IMR-90 (cell line): Measurements from ENCODE around the gene P2RY2. TPM values are rescaled to one million over a fixed set of nuclear protein-coding genes. Genes with fewer than 3 reads are reported as not detected.

Experiments
- ATAC-seq: fragments of 200-7000 bp; cut with Tn5 transposase; 2 replicates; pipeline ENCODE4 v1.9.1; 2020; ENCODE audit warnings: low read depth, mild to moderate bottlenecking, moderate library complexity
- BruUV-seq: library from RNA; stranded (reverse); fragments of 400-500 nt; replicated peaks from 2 replicates; lab custom pipeline; 2021; lab: Mats Ljungman, UMichigan
- CTCF ChIA-PET: fragments of 300-600 bp; formaldehyde crosslinking; extraction: SDS; loops from one replicate; lab custom pipeline; 2021; ENCODE audit warnings: antibody characterized with exemption; lab: Yijun Ruan, JAX
- POLR2A ChIA-PET: fragments of 300-600 bp; sonication (Branson Sonifier 250); formaldehyde crosslinking; loops from one replicate; lab custom pipeline; 2022; ENCODE audit warnings: antibody characterized with exemption; ENCODE audit not compliant: unreplicated experiment; lab: Charles Lee
- DNase-seq: peaks from one replicate; pipeline ENCODE4 v3.0.0; 2013
- H2AFZ ChIP-seq: replicated peaks from 2 replicates; pipeline ENCODE3; 2013; ENCODE audit warnings: low read length, mild to moderate bottlenecking; ENCODE audit not compliant: poor library complexity
- H2AK5ac ChIP-seq: 2 replicates; pipeline ENCODE4 v1.6.1; 2013; ENCODE audit warnings: low read depth, low read length, inconsistent platforms
- H2AK9ac ChIP-seq: replicated peaks from 2 replicates; pipeline ENCODE3; 2013; ENCODE audit warnings: mild to moderate bottlenecking, low read depth, low read length, moderate library complexity; ENCODE audit not compliant: poor library complexity
- H2BK120ac ChIP-seq: 2 replicates; pipeline ENCODE4 v1.6.1; 2013; ENCODE audit warnings: low read depth, low read length, inconsistent platforms
- H2BK15ac ChIP-seq: 3 replicates; pipeline ENCODE4 v1.6.1; 2013; ENCODE audit warnings: low read depth, low read length, inconsistent platforms
- H2BK20ac ChIP-seq: 2 replicates; pipeline ENCODE4 v1.6.1; 2013; ENCODE audit warnings: low read depth, mild to moderate bottlenecking, inconsistent platforms, low read length, moderate library complexity
- H2BK5ac ChIP-seq: 2 replicates; pipeline ENCODE4 v1.6.1; 2013; ENCODE audit warnings: mild to moderate bottlenecking, low read depth, low read length, inconsistent platforms; ENCODE audit not compliant: poor library complexity, severe bottlenecking
- H3K14ac ChIP-seq: replicated peaks from 2 replicates; pipeline ENCODE4 v1.6.1; 2013; ENCODE audit warnings: low read depth, low read length, inconsistent platforms
- H3K18ac ChIP-seq: 2 replicates; pipeline ENCODE4 v1.6.1; 2013; ENCODE audit warnings: low read depth, low read length, control low read depth
- H3K23ac ChIP-seq: 2 replicates; pipeline ENCODE4 v1.6.1; 2013; ENCODE audit warnings: low read depth, low read length, inconsistent platforms
- H3K27ac ChIP-seq: 2 replicates; pipeline ENCODE4 v1.5.1; 2013; ENCODE audit warnings: mild to moderate bottlenecking, control low read depth, low read length; ENCODE audit not compliant: insufficient read depth
- H3K27me3 ChIP-seq: 2 replicates; pipeline ENCODE4 v1.6.1; 2013; ENCODE audit warnings: low read length; ENCODE audit not compliant: control insufficient read depth, insufficient read depth
- H3K36me3 ChIP-seq: 2 replicates; pipeline ENCODE4 v1.6.1; 2013; ENCODE audit warnings: low read length, mixed read lengths; ENCODE audit not compliant: control insufficient read depth, insufficient read depth
- H3K4ac ChIP-seq: 2 replicates; pipeline ENCODE4 v1.6.1; 2013; ENCODE audit warnings: low read depth, low read length, inconsistent platforms
- H3K4me1 ChIP-seq: 2 replicates; pipeline ENCODE4 v1.6.1; 2013; ENCODE audit warnings: low read length, mixed read lengths; ENCODE audit not compliant: control insufficient read depth, insufficient read depth
- H3K4me2 ChIP-seq: 2 replicates; pipeline ENCODE4 v1.6.1; 2013; ENCODE audit warnings: low read depth, mild to moderate bottlenecking, control low read depth, low read length, moderate library complexity
- H3K4me3 ChIP-seq: 2 replicates; pipeline ENCODE4 v1.5.1; 2013; ENCODE audit warnings: low read depth, mild to moderate bottlenecking, control low read depth, low read length, moderate library complexity; ENCODE audit not compliant: insufficient read depth
- H3K56ac ChIP-seq: 2 replicates; pipeline ENCODE4 v1.6.1; 2013; ENCODE audit warnings: low read length, inconsistent platforms; ENCODE audit not compliant: insufficient read depth; ENCODE audit errors: extremely low read depth
- H3K79me1 ChIP-seq, 2 experiments: 2 replicates each; pipeline ENCODE4 v1.6.1; 2013; ENCODE audit warnings: low read length in 2 of 2, inconsistent platforms in 1 of 2, low read depth in 1 of 2
- H3K9ac ChIP-seq: 2 replicates; pipeline ENCODE4 v1.6.1; 2013; ENCODE audit warnings: low read depth, low read length, control low read depth
- H3K9me1 ChIP-seq: 2 replicates; pipeline ENCODE4 v1.6.1; 2013; ENCODE audit warnings: low read length, inconsistent platforms; ENCODE audit not compliant: insufficient read depth
- H3K9me3 ChIP-seq: 2 replicates; pipeline ENCODE4 v1.6.1; 2013; ENCODE audit warnings: low read length; ENCODE audit not compliant: control insufficient read depth, insufficient read depth
- H4K20me1 ChIP-seq: 2 replicates; pipeline ENCODE4 v1.6.1; 2013; ENCODE audit warnings: low read length, inconsistent platforms; ENCODE audit not compliant: insufficient read depth
- H4K5ac ChIP-seq: 2 replicates; pipeline ENCODE4 v1.6.1; 2013; ENCODE audit warnings: mild to moderate bottlenecking, low read depth, low read length, control low read depth
- H4K8ac ChIP-seq, 2 experiments: 2 replicates each; pipeline ENCODE4 v1.6.1; 2013; ENCODE audit warnings: low read depth in 2 of 2, low read length in 2 of 2, control low read depth in 1 of 2, inconsistent platforms in 1 of 2
- H4K91ac ChIP-seq: 2 replicates; pipeline ENCODE4 v1.6.1; 2013; ENCODE audit warnings: low read depth, low read length, inconsistent platforms; ENCODE audit not compliant: insufficient read depth
- BHLHE40 ChIP-seq: fragments of 150-350 bp; IDR thresholded peaks from 2 replicates; pipeline ENCODE4 v1.6.1; 2016; ENCODE audit warnings: mild to moderate bottlenecking, low read depth, low read length
- CHD1 ChIP-seq: IDR thresholded peaks from 2 replicates; pipeline ENCODE4 v1.6.1; 2012; ENCODE audit warnings: low read depth, low read length, improper control_type of control experiment
- CTCF ChIP-seq: conservative IDR thresholded peaks from 2 replicates; pipeline ENCODE4 v1.5.1; 2012; ENCODE audit warnings: mild to moderate bottlenecking, low read depth, low read length, improper control_type of control experiment
- FOS ChIP-seq: fragments of 150-350 bp; IDR thresholded peaks from 2 replicates; pipeline ENCODE4 v1.6.1; 2016; ENCODE audit warnings: low read depth, low read length
- MAFK ChIP-seq: IDR thresholded peaks from 2 replicates; pipeline ENCODE4 v1.6.1; 2012; ENCODE audit warnings: low read depth, low read length, improper control_type of control experiment
- MAZ ChIP-seq: IDR thresholded peaks from 2 replicates; pipeline ENCODE4 v1.6.1; 2012; ENCODE audit warnings: low read depth, mild to moderate bottlenecking, low read length, improper control_type of control experiment, moderate library complexity, borderline replicate concordance
- MXI1 ChIP-seq: IDR thresholded peaks from 2 replicates; pipeline ENCODE4 v1.6.1; 2012; ENCODE audit warnings: low read depth, mild to moderate bottlenecking, low read length, moderate library complexity, borderline replicate concordance
- NFE2L2 ChIP-seq: fragments of 150-350 bp; IDR thresholded peaks from 2 replicates; pipeline ENCODE4 v1.6.1; 2016; ENCODE audit warnings: low read depth, mild to moderate bottlenecking, low read length
- POLR2A ChIP-seq: IDR thresholded peaks from 2 replicates; pipeline ENCODE4 v1.6.1; 2012; ENCODE audit warnings: mild to moderate bottlenecking, low read depth, low read length
- RAD21 ChIP-seq: IDR thresholded peaks from 2 replicates; pipeline ENCODE4 v1.6.1; 2012; ENCODE audit warnings: low read length, improper control_type of control experiment
- RCOR1 ChIP-seq: IDR thresholded peaks from 2 replicates; pipeline ENCODE4 v1.6.1; 2012; ENCODE audit warnings: mild to moderate bottlenecking, low read length, improper control_type of control experiment; ENCODE audit not compliant: insufficient replicate concordance
- SMC3 ChIP-seq: fragments of 150-350 bp; IDR thresholded peaks from 2 replicates; pipeline ENCODE4 v1.6.1; 2016; ENCODE audit warnings: low read depth, mild to moderate bottlenecking, antibody characterized with exemption, low read length, moderate library complexity
- WGBS, 2 experiments: methylation state at CpG; one replicate each; pipeline versions ENCODE4 v1.1.5 to v1.1.7; 2013; ENCODE audit warnings: missing lambda C conversion rate in 2 of 2; ENCODE audit not compliant: insufficient read length in 1 of 2; ENCODE audit errors: extremely low coverage in 2 of 2; 5-methylcytosine and 5-hydroxymethylcytosine counted together
- dilution Hi-C: fragments of 300-500 bp; cut with HindIII; formaldehyde crosslinking; loops from one replicate; pipeline ENCODE4 v1.14.3; 2018; ENCODE audit warnings: low sequenced_read_pairs; ENCODE audit not compliant: unreplicated experiment
- in situ Hi-C: fragments of 300-500 bp; cut with MboI; formaldehyde crosslinking; loops from 3 replicates; pipeline ENCODE4 v1.14.3; 2019; ENCODE audit warnings: low sequenced_read_pairs, inconsistent platforms, mixed read lengths
- intact Hi-C: fragments of 100-400 bp; cut with micrococcal nuclease; formaldehyde crosslinking; loops from 2 replicates; pipeline ENCODE4 v1.10.0; 2022
- polyA plus RNA-seq, 3 experiments: library from polyadenylated mRNA; depleted of rRNA; stranded (reverse); fragments of >200 nt; gene quantifications; 2 replicates each; pipeline ENCODE4 v1.2.3, GENCODE V29; 2012; ENCODE audit warnings: low replicate concordance in 1 of 3
- total RNA-seq: library from RNA; depleted of rRNA; stranded (reverse); fragments of >200 nt; gene quantifications from 2 replicates; pipeline ENCODE4 v1.2.3, GENCODE V29; 2012

Gene P2RY2
- total and polyA plus RNA-seq, 2 of the 4 experiments (the other 2 are of a cell fraction), result not detected

GRCh38 chr11:73215191-73216134 is 2.6 kb upstream of the P2RY2 start (continued):
- TF ChIP-seq SMC3, result no peak

GRCh38 chr11:73216465-73216864 is 1.6 kb upstream of the P2RY2 start:
- ChIA-PET POLR2A (no interaction called here), CTCF (no interaction called here)
- Histone ChIP-seq H3K56ac (no peak overlapping the region), H4K8ac (no peak overlapping the region), H2BK15ac (no peak overlapping the region), H3K4me2 (no peak overlapping the region), H3K79me1 (no peaks in the 10 kb centered on the region), H2AK5ac (no peak overlapping the region), H4K20me1 (no peaks in the 10 kb centered on the region), H2BK5ac (no peak overlapping the region), H4K91ac (no peak overlapping the region), H2BK120ac (no peak overlapping the region), H3K4me3 (no peak overlapping the region), H3K27ac (no peak overlapping the region), H3K18ac (no peak overlapping the region), H3K23ac (no peak overlapping the region), H4K5ac (no peak overlapping the region), H3K4ac (no peak overlapping the region), H2BK20ac (no peak overlapping the region), H3K4me1 (no peaks in the 10 kb centered on the region; the same call in 1 of the 2 replicates), H2AK9ac (no peak overlapping the region), H3K9me1 (no peaks in the 10 kb centered on the region; the same call in 1 of the 2 replicates), H3K27me3 (peaks cover 46% of the 10 kb centered on the region), H3K9ac (no peak overlapping the region), H3K36me3 (no peaks in the 10 kb centered on the region), H3K9me3 (no peaks in the 10 kb centered on the region), H2AFZ (no peak overlapping the region), H3K14ac (no peak overlapping the region)
- in situ Hi-C loops, result no loop called here
- TF ChIP-seq NFE2L2, result no peak
- no peak for TF ChIP-seq SMC3
- TF ChIP-seq CHD1, result no peak
- TF ChIP-seq BHLHE40, result no peak
- TF ChIP-seq RAD21, result no peak
- TF ChIP-seq POLR2A, result no peak
- TF ChIP-seq RCOR1, result no peak
- TF ChIP-seq FOS, result no peak
- no peak for TF ChIP-seq MAZ
- no peak for TF ChIP-seq MXI1
- TF ChIP-seq CTCF, result no peak
- no peak for TF ChIP-seq MAFK
- no CpG with 5 or more reads among the region's 2 CpGs for WGBS, 2 experiments
- no TSS peak for BruUV-seq
- intact Hi-C loops, result no loop called here
- no peak for DNase-seq
- ATAC-seq, result no peak
- dilution Hi-C loops, result no loop called here
